Psoas muscle (tissue), 8 donors: ENCODE data around the gene LACC1. TPM values are rescaled to one million over a fixed set of nuclear protein-coding genes. Genes with fewer than 3 reads are reported as not detected.

Experiments
- ATAC-seq, 4 donors: fragments of 200-7000 bp; cut with Tn5 transposase; one replicate each; pipeline ENCODE4 v1.9.1; 2020; ENCODE audit warnings: moderate library complexity in 3 of 4, mild to moderate bottlenecking in 2 of 4
- DNase-seq, 2 donors: peaks; one replicate each; pipeline ENCODE4 v3.0.0-alpha.2; 2020
- H3K27ac ChIP-seq: fragments of 200-600 bp; one replicate; pipeline ENCODE4 v1.8.0; 2022
- H3K27me3 ChIP-seq, 3 donors: fragments of 200-600 bp in 1 of 3; one replicate each; pipeline versions ENCODE4 v1.6.1 to v1.8.0; 2013 to 2022; ENCODE audit warnings: low read length in 2 of 3, mild to moderate bottlenecking in 2 of 3, moderate library complexity in 1 of 3; ENCODE audit not compliant: insufficient read depth in 3 of 3
- H3K36me3 ChIP-seq, 2 donors: fragments of 200-600 bp in 1 of 2; one replicate each; pipeline versions ENCODE4 v1.6.1 to v1.8.0; 2013 to 2022; ENCODE audit warnings: low read depth in 1 of 2, mild to moderate bottlenecking in 1 of 2, moderate library complexity in 1 of 2; ENCODE audit not compliant: insufficient read depth in 1 of 2
- H3K4me1 ChIP-seq: fragments of 200-600 bp; one replicate; pipeline ENCODE4 v1.8.0; 2022
- H3K4me3 ChIP-seq: fragments of 200-600 bp; one replicate; pipeline ENCODE4 v1.8.0; 2022; ENCODE audit warnings: mild to moderate bottlenecking
- H3K9me3 ChIP-seq: fragments of 200-600 bp; one replicate; pipeline ENCODE4 v1.8.0; 2022
- WGBS, 3 donors: extraction: QIAGEN DNeasy Blood & Tissue Kit; methylation state at CpG; one replicate each; pipeline versions ENCODE4 v1.1.6 to v1.1.7; 2013; 5-methylcytosine and 5-hydroxymethylcytosine counted together
- intact Hi-C, 2 donors: fragments of 100-400 bp; cut with DNase I; formaldehyde crosslinking; loops; one replicate each; pipeline versions ENCODE4 v1.11.0 to v1.14.2; 2022
- polyA plus RNA-seq, 3 donors: library from polyadenylated mRNA; stranded (reverse); fragments of 200-250 nt; gene quantifications; one replicate each; pipeline ENCODE4 v1.2.3, GENCODE V29; 2013
- total RNA-seq, 4 donors: library from RNA; stranded (reverse); fragmentation: NEBNext Ultra II Directional in 2 of 4; extraction: Animal tissue kit (Norgen Biotek cat#: 25700) in 2 of 4; gene quantifications; one replicate each; pipeline versions ENCODE4 v1.2.1 to v1.2.4, GENCODE V29; 2021 to 2023
- TF ChIP-seq, protein P1 (sequence below): fragments of 200-600 bp; IDR thresholded peaks from one replicate; pipeline ENCODE4 v1.8.0; 2022; ENCODE audit warnings: antibody characterized with exemption
- donor health status: healthy with polysubstance abuse.
- donor health status: DM: no; HTN: no; CAD: no; lungs with moderate emphysema.
- donor health status: Bipolar disorder and iron deficiency.
- donor health status: healthy.
- donor health status: DM: yes; HTN: yes; CAD: no.
- donor health status: DM: no; HTN: no; CAD: no.
- donor health status: DM: no; HTN: no; CAD: no.
- donor health status: DM: yes; HTN: yes; CAD: no.

LACC1 gene
- total and polyA plus RNA-seq, 7 donors: 0.35 to 3.2 (median 1.9) TPM

GRCh38 chr13:43942286-43942685, 62.6 kb downstream of the LACC1 start:
- ATAC-seq: no peak
- 85 to 97% (median 90%) methylated on average over 1 of the region's 1 CpG for WGBS, 3 donors

More at GRCh38 chr13:43942286-43942685, 62.6 kb downstream of the LACC1 start:
- Histone ChIP-seq H3K9me3 (no peaks in the 10 kb centered on the region), H3K36me3 (no peaks in the 10 kb centered on the region), H3K4me1 (peaks cover 6% of the 10 kb centered on the region), H3K4me3 (no peak overlapping the region), H3K27me3 (peaks cover 0 to 3% (median 0%) of the 10 kb centered on the region in 3 donors), H3K27ac (no peak overlapping the region)
- TF ChIP-seq, protein P1, sequence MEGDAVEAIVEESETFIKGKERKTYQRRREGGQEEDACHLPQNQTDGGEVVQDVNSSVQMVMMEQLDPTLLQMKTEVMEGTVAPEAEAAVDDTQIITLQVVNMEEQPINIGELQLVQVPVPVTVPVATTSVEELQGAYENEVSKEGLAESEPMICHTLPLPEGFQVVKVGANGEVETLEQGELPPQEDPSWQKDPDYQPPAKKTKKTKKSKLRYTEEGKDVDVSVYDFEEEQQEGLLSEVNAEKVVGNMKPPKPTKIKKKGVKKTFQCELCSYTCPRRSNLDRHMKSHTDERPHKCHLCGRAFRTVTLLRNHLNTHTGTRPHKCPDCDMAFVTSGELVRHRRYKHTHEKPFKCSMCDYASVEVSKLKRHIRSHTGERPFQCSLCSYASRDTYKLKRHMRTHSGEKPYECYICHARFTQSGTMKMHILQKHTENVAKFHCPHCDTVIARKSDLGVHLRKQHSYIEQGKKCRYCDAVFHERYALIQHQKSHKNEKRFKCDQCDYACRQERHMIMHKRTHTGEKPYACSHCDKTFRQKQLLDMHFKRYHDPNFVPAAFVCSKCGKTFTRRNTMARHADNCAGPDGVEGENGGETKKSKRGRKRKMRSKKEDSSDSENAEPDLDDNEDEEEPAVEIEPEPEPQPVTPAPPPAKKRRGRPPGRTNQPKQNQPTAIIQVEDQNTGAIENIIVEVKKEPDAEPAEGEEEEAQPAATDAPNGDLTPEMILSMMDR: no peak
- DNase-seq: no peak
- intact Hi-C loops: no loop called here

Other genes with a start within 250 kb of the LACC1 start
- 1 to 10 TPM in 3 of 4 donors, under 1 TPM in 1; 0.34 to 7.1 (median 2.1) TPM for gene ENOX1, start 92.9 kb upstream of the LACC1 start, total RNA-seq
- 1 to 10 TPM in 1 of 3 donors, under 1 TPM in 2; 0.38 to 1.3 (median 0.88) TPM for gene ENOX1, start 92.9 kb upstream of the LACC1 start, polyA plus RNA-seq
- 1 to 10 TPM in 2 of 4 donors, under 1 TPM in 2; 0.63 to 1.6 (median 0.97) TPM for gene CCDC122, start 164 bp upstream of the LACC1 start, total RNA-seq
- 1 to 10 TPM in 1 of 3 donors, under 1 TPM in 2; 0.15 to 1.3 (median 0.70) TPM for gene CCDC122, start 164 bp upstream of the LACC1 start, polyA plus RNA-seq